Measurements from ENCODE around the gene NOLC1.
"Not testable (repeated sequence)": the region's sequence is repeated elsewhere in the genome, so short reads cannot be mapped to it uniquely, and the experiment has no call there.

NOLC1 gene

GRCh38 chr10:102159051-102159597 lies 6.9 kb downstream of the NOLC1 start:
- no peak for DNase-seq

GRCh38 chr10:102159831-102160230 lies 7.6 kb downstream of the NOLC1 start:
- no peak for DNase-seq

- DNase-seq: no peak
Observed at GRCh38 chr10:102163342-102163989, 11.3 kb downstream of the NOLC1 start.

- DNase-seq: no peak
Observed at GRCh38 chr10:102167861-102168260, 15.7 kb downstream of the NOLC1 start.

GRCh38 chr10:102170602-102171001 lies 18.4 kb downstream of the NOLC1 start:
- DNase-seq: no peak

- DNase-seq: no peak
Observed at GRCh38 chr10:102172288-102172687, 20.1 kb downstream of the NOLC1 start.

- DNase-seq: no peak
Observed at GRCh38 chr10:102175415-102175814, 23.2 kb downstream of the NOLC1 start.

GRCh38 chr10:102184606-102185005 lies 32.4 kb downstream of the NOLC1 start:
- no peak for DNase-seq

GRCh38 chr10:102185272-102185671 lies 33.1 kb downstream of the NOLC1 start:
- DNase-seq: no peak

- no peak for DNase-seq
Observed at GRCh38 chr10:102185811-102186527, 33.8 kb downstream of the NOLC1 start.

GRCh38 chr10:102188298-102188940 lies 36.2 kb downstream of the NOLC1 start:
- DNase-seq: no peak

- DNase-seq: not testable (repeated sequence)
Observed at GRCh38 chr10:102188941-102189898, 37.0 kb downstream of the NOLC1 start.

GRCh38 chr10:102191956-102192355 lies 39.8 kb downstream of the NOLC1 start:
- DNase-seq: no peak

- DNase-seq: no peak
Observed at GRCh38 chr10:102195296-102195870, 43.2 kb downstream of the NOLC1 start.

GRCh38 chr10:102196893-102197292 lies 44.7 kb downstream of the NOLC1 start:
- no peak for DNase-seq

GRCh38 chr10:102198027-102198426 lies 45.8 kb downstream of the NOLC1 start:
- no peak for DNase-seq

- DNase-seq: no peak
Observed at GRCh38 chr10:102200751-102201640, 48.8 kb downstream of the NOLC1 start.

GRCh38 chr10:102202386-102202785 lies 50.2 kb downstream of the NOLC1 start:
- no peak for DNase-seq

GRCh38 chr10:102208311-102209035 lies 56.3 kb downstream of the NOLC1 start:
- no peak for DNase-seq

- no peak for DNase-seq
Observed at GRCh38 chr10:102211615-102212299, 59.6 kb downstream of the NOLC1 start.
